Panc1 (cell line): ENCODE data around the gene ZNF652. TPM values are rescaled to one million over a fixed set of nuclear protein-coding genes. Genes with fewer than 3 reads are reported as not detected.

Experiments used
- ATAC-seq: fragments of 200-7000 bp; cut with Tn5 transposase; 2 replicates; pipeline ENCODE4 v1.9.1; 2020; ENCODE audit warnings: mild to moderate bottlenecking, moderate library complexity
- BruUV-seq: library from RNA; stranded (reverse); fragments of 400-500 nt; replicated peaks from 2 replicates; lab custom pipeline; 2021; lab: Mats Ljungman, UMichigan
- CTCF ChIA-PET: fragments of 300-600 bp; sonication (Branson Sonifier 250); formaldehyde crosslinking; loops from one replicate; lab custom pipeline; 2022; ENCODE audit warnings: antibody characterized with exemption; lab: Charles Lee
- POLR2A ChIA-PET: fragments of 300-600 bp; sonication (Branson Sonifier 250); formaldehyde crosslinking; loops from one replicate; lab custom pipeline; 2022; ENCODE audit warnings: antibody characterized with exemption; lab: Charles Lee
- DNase-seq: peaks from one replicate; pipeline ENCODE4 v3.0.0-alpha.2; 2010; ENCODE audit warnings: low read depth, low spot score
- H3K27ac ChIP-seq: 2 replicates; pipeline ENCODE4 v1.5.1; 2011; ENCODE audit warnings: mild to moderate bottlenecking, low read length, inconsistent platforms
- H3K27me3 ChIP-seq: fragments of 200-500 bp; sonication (Bioruptor generic); 2 replicates; pipeline ENCODE4 v1.6.0; 2014; ENCODE audit warnings: low read length, inconsistent platforms; ENCODE audit not compliant: control insufficient read depth, insufficient read depth
- H3K36me3 ChIP-seq: fragments of 200-500 bp; sonication (Bioruptor generic); 2 replicates; pipeline ENCODE4 v1.5.1; 2014; ENCODE audit warnings: inconsistent platforms, mild to moderate bottlenecking, low read length, moderate library complexity; ENCODE audit not compliant: control insufficient read depth, insufficient read depth
- H3K4me1 ChIP-seq: 2 replicates; pipeline ENCODE4 v1.5.1; 2011; ENCODE audit warnings: inconsistent platforms, mild to moderate bottlenecking, low read length, moderate library complexity; ENCODE audit not compliant: control insufficient read depth, insufficient read depth
- H3K4me3 ChIP-seq, 2 experiments: 2 replicates each; pipeline ENCODE4 v1.5.1; 2011 to 2012; ENCODE audit warnings: low read depth in 2 of 2, low read length in 2 of 2, mild to moderate bottlenecking in 2 of 2, inconsistent platforms in 1 of 2, moderate library complexity in 1 of 2
- H3K9me3 ChIP-seq: fragments of 200-500 bp; sonication (Bioruptor generic); 2 replicates; pipeline ENCODE4 v1.5.1; 2014; ENCODE audit warnings: low read depth, mild to moderate bottlenecking, inconsistent platforms, low read length, moderate library complexity; ENCODE audit not compliant: control insufficient read depth, insufficient read depth
- CTCF ChIP-seq: fragments of 450-650 bp; IDR thresholded peaks from 2 replicates; pipeline ENCODE4 v1.5.1; 2017; ENCODE audit warnings: mild to moderate bottlenecking
- POLR2AphosphoS5 ChIP-seq: IDR thresholded peaks from 2 replicates; pipeline ENCODE4 v1.6.1; 2012; ENCODE audit warnings: mild to moderate bottlenecking, low read depth, low read length, moderate library complexity
- REST ChIP-seq, 2 experiments: IDR thresholded peaks; 2 replicates each; pipeline ENCODE4 v1.6.1; 2011 to 2012; ENCODE audit warnings: low read depth in 2 of 2, control low read depth in 1 of 2, low read length in 1 of 2, mild to moderate bottlenecking in 1 of 2, moderate library complexity in 1 of 2; ENCODE audit not compliant: insufficient read depth in 1 of 2
- SIN3A ChIP-seq: IDR thresholded peaks from 2 replicates; pipeline ENCODE4 v1.6.1; 2012; ENCODE audit warnings: low read depth, mild to moderate bottlenecking, low read length, moderate library complexity, borderline replicate concordance; ENCODE audit not compliant: insufficient read depth
- TCF7L2 ChIP-seq: IDR thresholded peaks from 2 replicates; pipeline ENCODE4 v1.6.1; 2011; ENCODE audit warnings: mild to moderate bottlenecking, low read depth, low read length, inconsistent platforms
- in situ Hi-C: cut with HindIII; loops from 2 replicates; pipeline ENCODE4 v1.10.0; 2016; ENCODE audit warnings: low sequenced_read_pairs, low pct_unique_long_range_greater_than_20kb
- intact Hi-C: fragments of 100-400 bp; cut with micrococcal nuclease; formaldehyde crosslinking; loops from one replicate; pipeline ENCODE4 v1.10.0; 2022; ENCODE audit not compliant: unreplicated experiment
- total RNA-seq: library from RNA; stranded (reverse); gene quantifications from one replicate; pipeline ENCODE4 v1.2.1, GENCODE V29; 2021; ENCODE audit not compliant: unreplicated experiment

Gene ZNF652
- total RNA-seq, 1 experiment from 2014 or later = 42.4 TPM

DNA sequence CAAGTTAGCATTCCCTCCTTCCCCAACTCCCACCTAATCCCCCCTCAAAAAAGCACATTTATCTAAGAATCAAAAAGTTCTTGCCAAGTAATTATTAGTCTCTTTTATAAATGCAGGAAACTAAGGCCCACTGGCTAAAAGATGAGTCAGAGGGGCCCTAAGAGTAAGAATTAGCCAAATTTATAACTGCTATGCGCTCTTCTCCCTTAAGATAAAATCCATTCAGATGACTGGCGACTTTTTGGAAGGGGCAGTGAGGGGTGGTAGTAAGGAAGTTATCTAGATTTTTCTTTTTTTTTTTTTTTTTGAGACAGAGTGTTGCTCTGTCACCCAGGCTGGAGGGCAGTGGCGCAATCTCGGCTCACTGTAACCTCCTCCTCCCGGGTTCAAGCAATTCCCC, 17.1 kb downstream of the ZNF652 start:
- no peaks in the 10 kb centered on the region for H3K27me3 ChIP-seq
- no peak for DNase-seq
- H3K4me1 ChIP-seq = peaks cover 5% of the 10 kb centered on the region; the same call in 1 of the 2 replicates
- H3K27ac ChIP-seq = no peak overlapping the region
- in situ Hi-C loops = no loop called here
- H3K36me3 ChIP-seq = no peaks in the 10 kb centered on the region
- no TSS peak for BruUV-seq
- no peak overlapping the region for H3K4me3 ChIP-seq
- intact Hi-C loops = no loop called here
- CTCF ChIA-PET = interaction anchor here (0.8 kb wide), 1 partner anchor 29 kb away, joined by 8 read pairs; no protein-coding TSS in a partner anchor
- TF ChIP-seq REST (IDR thresholded peaks at IDR 0.05; ENCODE audit: insufficient read depth in 1 of 2, low read depth in 2 of 2, low read length in 1 of 2) = no peak
- TF ChIP-seq POLR2AphosphoS5 = no peak
- no peak for TF ChIP-seq CTCF
- TF ChIP-seq SIN3A = no peak
- TF ChIP-seq TCF7L2 = no peak
- no peak for ATAC-seq
- H3K9me3 ChIP-seq = no peaks in the 10 kb centered on the region
- POLR2A ChIA-PET = no interaction called here

- ATAC-seq = no peak
- intact Hi-C loops = no loop called here
- H3K27ac ChIP-seq = no peak overlapping the region
- no peaks in the 10 kb centered on the region for H3K36me3 ChIP-seq
- no peaks in the 10 kb centered on the region for H3K9me3 ChIP-seq
- no TSS peak for BruUV-seq
- peaks cover 5% of the 10 kb centered on the region; the same call in 1 of the 2 replicates for H3K4me1 ChIP-seq
- POLR2A ChIA-PET = interaction anchor here (0.6 kb wide), 1 partner anchor 332 kb away, joined by 5 read pairs; no protein-coding TSS in a partner anchor
- no peaks in the 10 kb centered on the region for H3K27me3 ChIP-seq
- TF ChIP-seq SIN3A = no peak
- no peak for TF ChIP-seq POLR2AphosphoS5
- no peak for TF ChIP-seq TCF7L2
- TF ChIP-seq CTCF = no peak
- no peak for TF ChIP-seq REST (IDR thresholded peaks at IDR 0.05; ENCODE audit: insufficient read depth in 1 of 2, low read depth in 2 of 2, low read length in 1 of 2)
- H3K4me3 ChIP-seq = no peak overlapping the region
- in situ Hi-C loops = no loop called here
- DNase-seq = no peak
- CTCF ChIA-PET = interaction anchor here (0.6 kb wide), 1 partner anchor 36 kb away, joined by 6 read pairs; no protein-coding TSS in a partner anchor
Measured at GRCh38 chr17:49343273-49343672, 18.8 kb downstream of the ZNF652 start.
